ENCODE data around the gene ZSCAN5B.
A peak's percentile ranks its signal among the peaks of the same experiment; 100 is the strongest.

Gene ZSCAN5B

GRCh38 chr19:56144376-56144775 is 53.2 kb downstream of the ZSCAN5B start:
- no peak for DNase-seq

GRCh38 chr19:56142897-56143434 is 54.6 kb downstream of the ZSCAN5B start:
- no peak for DNase-seq

- no peak for DNase-seq
Observed at GRCh38 chr19:56142087-56142787, 55.3 kb downstream of the ZSCAN5B start.

GRCh38 chr19:56141417-56141993 is 56.1 kb downstream of the ZSCAN5B start:
- peak; percentile 16 for DNase-seq

GRCh38 chr19:56140583-56141416 is 56.8 kb downstream of the ZSCAN5B start, which contains the start of gene ZNF444:
Gene ZNF444 (plus strand): TSS chr19:56141287. CDS start chr19:56146912, 5,625 bp downstream.
- peak; percentile 100 for DNase-seq

GRCh38 chr19:56139847-56140582 is 57.6 kb downstream of the ZSCAN5B start:
- DNase-seq: no peak

Data from CD4-positive, alpha-beta T cell treated with Interferon gamma for 1 hour (primary cell).